Neuronal stem cell (in vitro differentiated cells): Measurements from ENCODE around the gene RDH12.

ENCODE experiments used
- DNase-seq: peaks from one replicate; pipeline ENCODE4 v3.0.0-alpha.2; 2013; ENCODE audit warnings: low spot score
- H2AFZ ChIP-seq: one replicate; pipeline ENCODE4 v1.6.1; 2013; ENCODE audit warnings: mild to moderate bottlenecking, low read length, inconsistent platforms
- H2AK5ac ChIP-seq: 2 replicates; pipeline ENCODE4 v1.6.1; 2013; ENCODE audit warnings: low read depth, mild to moderate bottlenecking, inconsistent platforms, low read length, moderate library complexity, mixed read lengths
- H2BK120ac ChIP-seq: 2 replicates; pipeline ENCODE4 v1.6.1; 2013; ENCODE audit warnings: low read depth, mild to moderate bottlenecking, inconsistent platforms, low read length, moderate library complexity, mixed read lengths
- H2BK12ac ChIP-seq: one replicate; pipeline ENCODE4 v1.6.1; 2013; ENCODE audit warnings: low read length, inconsistent platforms
- H2BK15ac ChIP-seq: 2 replicates; pipeline ENCODE4 v1.6.1; 2013; ENCODE audit warnings: mild to moderate bottlenecking, low read length, inconsistent platforms, mixed read lengths
- H2BK5ac ChIP-seq: one replicate; pipeline ENCODE4 v1.6.1; 2013; ENCODE audit warnings: inconsistent platforms, mild to moderate bottlenecking, low read length, moderate library complexity
- H3K14ac ChIP-seq: one replicate; pipeline ENCODE4 v1.6.1; 2013; ENCODE audit warnings: low read length, inconsistent platforms
- H3K18ac ChIP-seq: 2 replicates; pipeline ENCODE4 v1.6.1; 2013; ENCODE audit warnings: low read length, inconsistent platforms
- H3K23ac ChIP-seq: 2 replicates; pipeline ENCODE4 v1.6.1; 2013; ENCODE audit warnings: low read depth, mild to moderate bottlenecking, mixed read lengths, low read length, inconsistent platforms; ENCODE audit not compliant: poor library complexity
- H3K27ac ChIP-seq: replicated peaks from 3 replicates; pipeline ENCODE4 v1.5.1; 2013; ENCODE audit warnings: low read length, inconsistent platforms
- H3K27me3 ChIP-seq, 3 experiments: 2 replicates each; pipeline ENCODE4 v1.6.1; 2013; ENCODE audit warnings: low read length in 3 of 3, mild to moderate bottlenecking in 2 of 3, inconsistent platforms in 1 of 3, low read depth in 1 of 3, mixed read lengths in 1 of 3, moderate library complexity in 1 of 3; ENCODE audit not compliant: control insufficient read depth in 3 of 3, insufficient read depth in 3 of 3
- H3K36me3 ChIP-seq, 2 donors: replicated peaks in 1 of 2; 2 replicates each; pipeline ENCODE4 v1.6.1; 2013; ENCODE audit warnings: low read length in 2 of 2; ENCODE audit not compliant: control insufficient read depth in 2 of 2, insufficient read depth in 2 of 2
- H3K4ac ChIP-seq: 2 replicates; pipeline ENCODE4 v1.6.1; 2013; ENCODE audit warnings: inconsistent platforms, mild to moderate bottlenecking, low read length, moderate library complexity
- H3K4me1 ChIP-seq, 2 donors: 1 replicate in 1 of 2; 2 replicates in 1 of 2; pipeline ENCODE4 v1.6.1; 2013; ENCODE audit warnings: low read length in 2 of 2, low read depth in 1 of 2; ENCODE audit not compliant: control insufficient read depth in 2 of 2, insufficient read depth in 1 of 2
- H3K4me2 ChIP-seq: one replicate; pipeline ENCODE4 v1.6.1; 2013; ENCODE audit warnings: mild to moderate bottlenecking, low read length, inconsistent platforms; ENCODE audit not compliant: insufficient read depth, poor library complexity, severe bottlenecking
- H3K4me3 ChIP-seq, 2 donors: 2 replicates each; pipeline ENCODE4 v1.5.1; 2013; ENCODE audit warnings: low read length in 2 of 2, mild to moderate bottlenecking in 2 of 2, inconsistent platforms in 1 of 2, moderate library complexity in 1 of 2
- H3K79me1 ChIP-seq: one replicate; pipeline ENCODE4 v1.6.1; 2013; ENCODE audit warnings: low read depth, mild to moderate bottlenecking, inconsistent platforms, low read length, moderate library complexity
- H3K9ac ChIP-seq: one replicate; pipeline ENCODE4 v1.6.1; 2013; ENCODE audit warnings: mild to moderate bottlenecking, low read depth, low read length, inconsistent platforms; ENCODE audit not compliant: poor library complexity
- H3K9me3 ChIP-seq, 2 donors: replicated peaks in 1 of 2; 2 replicates each; pipeline versions ENCODE3 to v1.6.1; 2013; ENCODE audit warnings: low read length in 2 of 2, mild to moderate bottlenecking in 2 of 2, inconsistent platforms in 1 of 2, low read depth in 1 of 2, mixed read lengths in 1 of 2, moderate library complexity in 1 of 2; ENCODE audit not compliant: control insufficient read depth in 2 of 2, insufficient read depth in 1 of 2
- H4K8ac ChIP-seq: one replicate; pipeline ENCODE4 v1.6.1; 2013; ENCODE audit warnings: low read depth, mild to moderate bottlenecking, inconsistent platforms, low read length, moderate library complexity
- H4K91ac ChIP-seq: one replicate; pipeline ENCODE4 v1.6.1; 2013; ENCODE audit warnings: low read length, low read depth, mild to moderate bottlenecking, inconsistent platforms; ENCODE audit not compliant: poor library complexity
- WGBS, 2 donors: extraction: QIAGEN DNeasy Blood & Tissue Kit; methylation state at CpG; one replicate each; pipeline ENCODE4 v1.1.7; 2013; ENCODE audit warnings: missing lambda C conversion rate in 2 of 2, mixed read lengths in 1 of 2; ENCODE audit not compliant: insufficient read length in 2 of 2, insufficient replicate concordance in 1 of 2; ENCODE audit errors: extremely low coverage in 2 of 2; 5-methylcytosine and 5-hydroxymethylcytosine counted together

RDH12 gene

GRCh38 chr14:67694791-67695393, 6.8 kb upstream of the RDH12 start:
- DNase-seq: peak; percentile 58

DNA sequence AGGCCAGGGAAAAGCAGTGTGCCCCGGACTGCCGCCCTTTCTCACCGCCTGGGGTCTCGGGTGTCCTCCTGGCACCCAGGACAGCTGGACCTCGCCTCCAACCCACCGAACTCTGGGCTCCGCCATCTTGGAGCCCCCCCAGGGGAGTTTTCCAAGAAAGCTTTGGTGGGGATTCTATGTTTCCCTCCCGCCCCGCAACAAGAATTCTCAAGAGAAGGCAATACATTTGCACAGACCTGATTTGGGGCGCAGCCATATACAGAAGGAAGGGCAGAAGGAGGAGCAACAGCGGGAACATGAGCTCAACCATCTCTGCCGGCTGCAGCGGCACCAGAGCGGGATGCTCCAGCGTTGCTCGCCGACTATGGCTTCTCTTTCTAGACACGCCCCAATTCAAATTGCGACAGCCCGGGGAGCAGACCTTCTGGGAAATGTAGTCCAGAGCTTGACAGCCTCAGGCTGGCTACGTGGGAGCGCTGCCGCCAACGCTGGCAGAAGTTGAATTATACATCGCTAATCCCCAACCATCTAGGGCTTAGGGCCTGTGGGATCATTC, 6.2 kb upstream of the RDH12 start, which contains the start of gene RDH11:
Gene RDH11 (minus strand): TSS at position 371 of the 556 bp plus-strand sequence. CDS start 61 bp downstream, at position 310.
- Histone ChIP-seq H3K4me3 (peak within 1 kb of the TSS; percentile 61 to 90), H3K23ac (peak within 1 kb of the TSS; percentile 82), H4K91ac (no peak within 1 kb of the TSS), H3K14ac (no peak within 1 kb of the TSS), H2BK12ac (no peak within 1 kb of the TSS), H2BK15ac (no peak within 1 kb of the TSS), H3K36me3 (peaks cover 17 to 36% of the 10 kb centered on the region in 2 donors), H3K18ac (peak within 1 kb of the TSS; percentile 96), H3K27ac (peak within 1 kb of the TSS; percentile 70), H3K9me3 (no peaks in the 10 kb centered on the region), H3K4ac (no peak within 1 kb of the TSS), H4K8ac (no peak within 1 kb of the TSS), H2AFZ (peak within 1 kb of the TSS; percentile 79), H3K4me1 (peaks cover 0 to 5% of the 10 kb centered on the region in 2 donors), H2AK5ac (peak within 1 kb of the TSS; percentile 25), H3K4me2 (peak within 1 kb of the TSS; percentile 79), H2BK5ac (peak within 1 kb of the TSS; percentile 79), H3K27me3 (peaks cover 0 to 15% (median 0%) of the 10 kb centered on the region in 3 experiments), H2BK120ac (no peak within 1 kb of the TSS), H3K79me1 (peaks cover 2% of the 10 kb centered on the region), H3K9ac (peak within 1 kb of the TSS; percentile 88)
- DNase-seq: peak; percentile 82
- no CpG with 5 or more reads among the region's 25 CpGs for WGBS, 2 donors

More at GRCh38 chr14:67694791-67695393, 6.8 kb upstream of the RDH12 start:
- peaks cover 2% of the 10 kb centered on the region for H3K79me1 ChIP-seq
- H3K23ac ChIP-seq: no peak overlapping the region
- H2BK12ac ChIP-seq: no peak overlapping the region
- peak overlapping the region; percentile 88 for H3K9ac ChIP-seq
- H3K4me1 ChIP-seq: peaks cover 0 to 5% of the 10 kb centered on the region in 2 donors
- H3K4me3 ChIP-seq: peak overlapping the region; percentile 61 to 90
- WGBS, 2 donors: no CpG with 5 or more reads among the region's 21 CpGs
- H3K4ac ChIP-seq: no peak overlapping the region
- no peak overlapping the region for H3K14ac ChIP-seq
- H3K27ac ChIP-seq: peak overlapping the region; percentile 70
- no peak overlapping the region for H2BK15ac ChIP-seq
- H2BK5ac ChIP-seq: peak overlapping the region; percentile 79
- peak overlapping the region; percentile 79 for H3K4me2 ChIP-seq
- no peak overlapping the region for H4K91ac ChIP-seq
- H3K27me3 ChIP-seq: peaks cover 0 to 15% (median 0%) of the 10 kb centered on the region in 3 experiments
- no peaks in the 10 kb centered on the region for H3K9me3 ChIP-seq
- H2AK5ac ChIP-seq: no peak overlapping the region
- no peak overlapping the region for H2BK120ac ChIP-seq
- peaks cover 23 to 42% of the 10 kb centered on the region in 2 donors for H3K36me3 ChIP-seq
- peak overlapping the region; percentile 79 for H2AFZ ChIP-seq
- H3K18ac ChIP-seq: peak overlapping the region; percentile 96
- no peak overlapping the region for H4K8ac ChIP-seq

GRCh38 chr14:67697006-67697405, 4.7 kb upstream of the RDH12 start:
- Histone ChIP-seq H3K27me3 (peaks cover 0 to 15% (median 0%) of the 10 kb centered on the region in 3 experiments), H3K18ac (no peak overlapping the region), H2AFZ (no peak overlapping the region), H2BK5ac (no peak overlapping the region), H2AK5ac (no peak overlapping the region), H2BK120ac (no peak overlapping the region), H2BK15ac (no peak overlapping the region), H3K14ac (no peak overlapping the region), H3K36me3 (peaks cover 4 to 21% of the 10 kb centered on the region in 2 donors), H4K91ac (no peak overlapping the region), H3K4ac (no peak overlapping the region), H3K79me1 (peaks cover 2% of the 10 kb centered on the region), H2BK12ac (no peak overlapping the region), H3K4me3 (no peak overlapping the region), H4K8ac (no peak overlapping the region), H3K4me2 (no peak overlapping the region), H3K9ac (no peak overlapping the region), H3K4me1 (peaks cover 0 to 5% of the 10 kb centered on the region in 2 donors), H3K9me3 (no peaks in the 10 kb centered on the region), H3K27ac (no peak overlapping the region), H3K23ac (no peak overlapping the region)
- WGBS, 2 donors: no CpG with 5 or more reads among the region's 4 CpGs
- DNase-seq: no peak

DNA sequence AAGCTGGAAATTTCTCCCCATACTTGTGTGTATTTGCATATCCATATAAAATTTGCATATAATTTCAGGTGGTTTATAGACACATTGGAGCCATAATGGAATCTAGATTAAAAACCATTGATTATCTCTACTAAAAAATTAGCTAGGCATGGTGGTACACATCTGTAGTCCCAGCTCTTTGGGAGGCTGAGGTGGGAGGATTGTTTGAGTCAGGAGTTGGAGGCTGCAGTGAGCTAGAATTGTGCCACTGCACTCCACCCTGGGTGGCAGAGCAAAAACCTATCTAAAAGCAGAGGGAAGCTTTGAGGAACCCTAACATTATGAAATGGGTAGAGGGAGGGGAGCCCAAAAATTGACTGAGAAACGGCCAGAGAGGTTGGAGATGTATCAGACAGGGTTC, 3.5 kb upstream of the RDH12 start:
- no peak overlapping the region for H3K4me2 ChIP-seq
- H2BK12ac ChIP-seq: no peak overlapping the region
- WGBS, 2 donors: no CpG with 5 or more reads among the region's 1 CpG
- H2AK5ac ChIP-seq: no peak overlapping the region
- H3K9ac ChIP-seq: no peak overlapping the region
- H3K14ac ChIP-seq: no peak overlapping the region
- no peaks in the 10 kb centered on the region for H3K9me3 ChIP-seq
- H3K27ac ChIP-seq: no peak overlapping the region
- H2BK120ac ChIP-seq: no peak overlapping the region
- no peak overlapping the region for H2AFZ ChIP-seq
- no peak overlapping the region for H3K4me3 ChIP-seq
- peaks cover 0 to 15% (median 0%) of the 10 kb centered on the region in 3 experiments for H3K27me3 ChIP-seq
- no peak overlapping the region for H3K23ac ChIP-seq
- H3K18ac ChIP-seq: no peak overlapping the region
- H3K4me1 ChIP-seq: peaks cover 0 to 5% of the 10 kb centered on the region in 2 donors
- no peak overlapping the region for H2BK15ac ChIP-seq
- no peak overlapping the region for H4K8ac ChIP-seq
- peaks cover 2% of the 10 kb centered on the region for H3K79me1 ChIP-seq
- peaks cover 0 to 9% of the 10 kb centered on the region in 2 donors for H3K36me3 ChIP-seq
- no peak overlapping the region for H2BK5ac ChIP-seq
- no peak overlapping the region for H4K91ac ChIP-seq
- no peak overlapping the region for H3K4ac ChIP-seq
- DNase-seq: no peak
